ENCODE results near the gene AOPEP.
"Not testable (repeated sequence)": the region's sequence is repeated elsewhere in the genome, so short reads cannot be mapped to it uniquely, and the experiment has no call there.

Gene AOPEP

DNA sequence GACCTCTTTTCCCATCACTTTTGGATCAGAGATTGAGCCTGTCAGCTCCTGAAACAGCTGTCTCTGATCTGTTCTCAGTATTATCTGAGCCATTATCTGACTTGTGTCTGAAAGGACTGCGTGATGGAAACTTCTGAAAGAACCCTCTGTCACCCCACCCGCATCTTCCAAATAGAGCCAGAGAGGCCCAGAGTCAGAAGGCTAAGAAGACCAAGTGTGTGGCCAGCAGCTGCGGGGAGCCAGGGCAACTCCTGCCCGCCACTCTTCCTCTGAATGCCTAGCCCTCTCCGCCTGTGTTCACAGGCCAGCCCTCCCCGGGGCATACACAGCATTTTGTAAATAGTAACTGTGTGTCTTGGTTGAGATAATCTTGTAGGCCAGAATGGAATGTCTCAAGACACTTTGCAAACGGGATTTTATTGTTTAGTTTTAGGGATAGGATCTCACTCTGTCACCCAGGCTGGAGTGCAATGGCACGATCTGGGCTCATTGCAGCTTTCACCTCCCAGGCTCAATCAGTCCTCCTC is 92.7 kb downstream of the AOPEP start:
- no peak for DNase-seq

DNA sequence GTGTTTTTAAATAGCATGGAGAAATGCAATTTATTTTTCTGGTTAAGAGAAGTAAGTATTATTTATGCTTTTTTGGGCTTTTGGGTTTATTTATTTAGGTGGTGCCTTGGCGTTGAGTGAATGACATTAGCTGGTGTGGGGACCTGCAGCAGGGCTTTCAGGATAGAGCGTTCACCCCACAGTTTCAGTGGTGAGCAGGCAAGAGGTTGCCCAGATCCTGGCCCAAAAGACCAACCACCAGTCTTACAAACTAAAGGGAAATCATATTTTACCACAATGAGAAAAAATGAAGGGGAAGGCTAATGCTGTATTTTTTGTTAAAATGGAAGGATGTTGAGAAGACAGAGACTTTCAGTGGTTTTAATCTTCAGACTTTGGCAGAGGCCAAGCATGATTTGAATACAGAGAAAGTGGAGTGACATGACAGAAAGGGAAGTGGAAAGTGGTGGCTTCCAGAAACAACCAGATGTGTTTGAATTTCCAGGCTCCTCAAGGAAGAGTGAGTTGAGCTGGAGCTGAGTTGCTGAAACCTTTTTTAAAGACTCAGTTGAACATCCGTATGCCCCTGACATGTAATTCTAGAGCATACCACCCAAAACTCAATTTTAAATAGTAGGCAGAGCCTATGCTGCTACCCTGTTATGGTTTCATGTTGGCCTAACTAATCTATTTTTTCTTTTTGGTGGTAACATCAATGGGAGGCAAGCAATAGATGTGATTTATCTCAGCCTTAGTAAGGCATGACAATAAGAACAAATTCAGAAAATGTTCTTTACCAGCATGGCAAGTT is 94.8 kb downstream of the AOPEP start:
- DNase-seq: no peak

DNA sequence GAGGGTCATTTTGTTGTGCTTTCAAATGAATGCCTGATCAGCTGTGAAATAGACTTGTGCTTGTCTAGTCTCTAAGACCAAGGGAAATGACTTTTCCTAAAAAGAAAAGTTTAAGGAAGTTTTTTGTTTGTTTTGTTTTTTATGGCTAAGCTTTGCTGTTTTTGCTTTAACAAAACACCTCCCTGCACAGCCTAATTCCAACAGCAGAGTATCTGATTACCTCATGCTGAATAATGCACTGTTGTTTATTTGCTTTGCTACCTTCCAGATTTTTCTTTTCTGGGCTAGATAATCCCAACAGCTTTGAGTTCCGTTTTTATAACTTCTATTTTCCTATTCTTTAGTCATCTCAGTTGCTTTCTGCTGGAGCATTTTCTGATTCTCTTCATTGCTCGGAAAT is 95.8 kb downstream of the AOPEP start:
- no peak for DNase-seq

DNA sequence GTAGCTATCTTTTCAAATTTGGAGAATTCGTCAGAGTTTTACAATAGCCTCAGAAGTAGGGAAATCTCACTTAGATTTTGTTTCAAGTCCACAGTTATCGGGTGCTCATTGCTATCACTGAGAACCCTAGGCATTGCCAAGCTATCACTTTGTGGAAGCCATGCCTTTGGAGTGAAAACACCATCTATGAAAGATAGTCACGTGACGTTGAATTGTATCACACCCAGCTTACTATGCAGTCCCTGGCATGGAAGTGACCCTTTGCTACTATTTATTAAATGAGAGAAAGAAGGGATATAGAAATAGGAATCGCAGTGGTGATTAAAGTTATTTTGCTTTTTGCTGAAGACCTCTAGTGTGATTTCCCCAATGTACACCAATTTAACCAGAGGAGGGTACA is 97.2 kb downstream of the AOPEP start:
- no peak for DNase-seq

DNA sequence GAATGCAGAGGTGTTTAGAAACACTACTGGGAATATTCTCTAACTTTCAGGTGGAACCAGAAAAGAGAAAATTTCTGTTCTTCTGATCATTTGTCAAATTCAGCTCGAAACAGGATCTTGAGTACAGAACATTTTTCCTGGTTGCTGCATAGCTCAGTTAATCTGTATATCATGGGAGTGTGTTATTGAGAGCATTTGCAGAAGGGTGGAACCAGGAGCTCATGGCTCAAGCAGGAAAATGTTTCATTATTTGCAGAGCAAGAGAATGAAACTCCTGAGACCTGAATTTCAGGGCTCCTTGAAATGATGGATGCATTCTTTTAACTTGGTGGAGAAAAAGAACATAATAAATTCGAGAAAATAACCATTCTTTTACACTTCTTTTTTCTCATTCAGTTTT is 97.9 kb downstream of the AOPEP start:
- DNase-seq: no peak

DNA sequence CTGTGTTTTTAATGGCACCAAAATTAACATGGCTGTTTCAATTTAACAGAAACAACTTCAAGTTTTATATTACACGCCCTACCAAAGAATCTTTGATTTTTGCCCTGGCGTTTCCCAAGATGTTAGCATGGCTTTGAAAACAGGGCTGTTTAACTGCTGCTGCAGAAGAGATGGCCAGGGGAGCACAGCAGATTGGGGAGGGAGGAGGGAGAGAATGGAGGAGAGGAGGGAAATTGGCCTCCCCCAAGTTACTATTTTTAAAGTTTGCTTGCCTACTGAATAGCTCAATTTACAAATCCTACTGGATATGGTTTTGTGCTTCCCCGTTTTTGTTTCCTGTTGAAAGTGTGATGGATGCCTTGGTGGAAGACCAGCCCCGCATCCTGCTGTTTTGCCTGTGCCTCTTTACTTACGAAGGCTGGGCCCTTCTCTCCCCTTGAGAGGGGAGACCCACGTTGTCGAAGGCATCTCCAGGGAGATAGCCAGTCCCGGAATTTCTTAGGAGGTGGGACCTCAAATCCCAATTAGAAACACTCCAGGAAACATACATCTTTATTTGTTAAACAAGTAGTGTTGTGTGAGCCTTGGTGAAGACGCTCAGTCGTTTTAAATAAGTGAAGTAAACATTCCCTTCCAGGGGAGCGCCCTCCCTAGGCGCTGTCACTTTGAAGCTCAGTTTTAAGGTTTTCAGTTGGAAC is 98.6 kb downstream of the AOPEP start:
- DNase-seq: no peak

DNA sequence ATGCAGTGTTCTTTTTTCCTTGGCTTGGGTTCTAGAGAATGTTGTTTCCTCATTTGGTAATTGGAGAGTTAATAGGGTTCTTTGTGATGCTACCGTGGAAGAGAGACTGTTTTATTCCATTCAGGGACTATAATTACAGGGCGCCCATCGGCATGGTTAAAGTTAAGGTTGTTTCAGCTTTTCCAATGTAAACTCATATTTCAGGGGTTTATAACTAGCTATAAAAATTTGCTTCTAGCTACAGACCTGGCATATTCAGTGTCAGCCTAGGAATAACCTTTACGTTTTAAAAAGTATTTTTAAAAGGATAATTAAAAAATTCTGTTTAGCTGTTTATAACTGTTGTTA is 99.1 kb downstream of the AOPEP start:
- DNase-seq: peak; percentile 11

DNA sequence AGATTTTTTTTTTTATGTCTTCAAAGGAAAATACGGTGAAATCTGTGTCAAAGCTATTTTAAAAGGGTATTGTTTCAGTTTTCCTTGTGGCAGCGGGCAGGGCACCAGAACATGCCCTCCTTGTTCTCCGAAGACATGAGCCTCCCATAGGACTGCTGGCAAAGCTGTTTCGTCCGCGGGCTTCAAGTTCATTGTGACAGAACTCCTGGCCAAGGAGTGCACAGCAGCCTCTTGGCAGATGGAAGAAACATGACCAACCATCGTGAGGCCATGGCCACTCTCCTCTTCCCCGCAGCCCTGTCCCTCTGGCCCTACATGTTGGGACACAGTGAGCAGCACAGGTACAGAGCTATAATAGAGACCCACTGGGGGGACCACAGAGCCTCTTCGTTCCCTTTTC is 99.5 kb downstream of the AOPEP start:
- DNase-seq: no peak

DNA sequence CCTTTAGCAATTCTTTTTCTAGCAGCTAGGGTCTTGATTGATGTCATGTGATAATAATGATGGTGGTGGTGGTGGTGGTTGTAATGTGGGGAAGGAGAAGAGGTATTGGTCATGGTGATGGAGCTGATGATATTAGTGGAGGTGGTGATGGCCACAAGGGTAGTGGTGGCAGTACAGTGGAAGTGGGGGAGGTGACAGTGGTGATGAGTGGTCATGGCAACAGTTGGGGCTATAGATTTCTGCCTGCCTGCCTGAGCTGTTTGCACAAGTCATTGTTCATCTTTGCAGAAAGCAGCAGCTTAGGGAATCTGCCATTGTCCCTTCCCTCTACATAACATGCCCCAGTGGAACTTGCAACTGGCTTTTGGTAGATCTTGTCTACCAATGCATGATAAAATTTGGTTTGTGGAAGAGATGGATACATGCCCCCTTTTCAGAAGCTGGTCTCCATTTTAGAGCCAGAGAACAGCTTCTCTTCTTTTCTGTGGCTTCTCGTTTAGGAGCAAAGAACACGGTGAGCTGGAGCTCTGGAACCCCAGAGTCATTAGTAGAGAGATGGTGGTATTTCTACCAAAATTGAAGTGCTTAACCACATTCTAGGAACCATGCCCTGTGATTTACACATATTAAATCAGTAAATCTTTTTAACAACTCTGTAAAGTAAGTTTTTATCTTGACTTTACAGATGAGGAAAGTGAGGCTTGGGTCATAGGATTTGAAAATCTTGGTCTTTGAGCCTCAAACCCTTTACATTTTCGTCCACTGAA is 100.3 kb downstream of the AOPEP start:
- DNase-seq: no peak

DNA sequence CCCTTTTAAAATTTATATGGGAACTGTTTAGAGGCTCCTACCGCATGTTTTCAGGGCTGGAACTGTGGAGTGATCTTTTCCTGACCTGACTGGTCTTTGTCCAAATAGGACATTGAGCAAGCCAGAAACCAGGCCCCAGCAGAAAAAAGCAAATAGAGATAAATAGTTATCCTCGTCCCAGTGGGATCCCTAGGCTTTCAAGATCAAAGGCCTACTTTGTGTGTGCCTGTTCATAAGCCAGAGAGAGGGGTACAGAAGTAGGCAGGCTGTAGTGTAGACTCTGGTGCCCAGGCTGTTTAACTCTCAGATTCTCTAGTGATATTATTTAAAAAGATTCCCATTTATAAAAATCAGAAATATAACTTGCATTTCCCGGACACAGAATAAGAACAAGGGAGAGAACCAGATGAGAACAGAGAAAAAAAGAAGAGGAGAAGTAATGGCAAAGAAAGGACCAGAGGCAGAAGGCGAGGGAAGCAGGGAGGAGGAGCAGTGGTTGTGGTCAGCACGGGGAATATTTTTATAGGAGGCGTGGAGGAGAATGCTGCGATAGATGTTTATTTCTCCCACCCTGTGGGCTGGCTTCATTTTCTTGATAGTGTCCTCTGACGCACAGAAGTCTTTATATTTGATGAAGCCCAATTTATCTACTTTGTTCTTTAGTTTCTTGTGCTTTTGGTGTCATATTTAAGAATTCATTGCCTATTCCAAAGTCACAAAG is 101.2 kb downstream of the AOPEP start:
- no peak for DNase-seq

DNA sequence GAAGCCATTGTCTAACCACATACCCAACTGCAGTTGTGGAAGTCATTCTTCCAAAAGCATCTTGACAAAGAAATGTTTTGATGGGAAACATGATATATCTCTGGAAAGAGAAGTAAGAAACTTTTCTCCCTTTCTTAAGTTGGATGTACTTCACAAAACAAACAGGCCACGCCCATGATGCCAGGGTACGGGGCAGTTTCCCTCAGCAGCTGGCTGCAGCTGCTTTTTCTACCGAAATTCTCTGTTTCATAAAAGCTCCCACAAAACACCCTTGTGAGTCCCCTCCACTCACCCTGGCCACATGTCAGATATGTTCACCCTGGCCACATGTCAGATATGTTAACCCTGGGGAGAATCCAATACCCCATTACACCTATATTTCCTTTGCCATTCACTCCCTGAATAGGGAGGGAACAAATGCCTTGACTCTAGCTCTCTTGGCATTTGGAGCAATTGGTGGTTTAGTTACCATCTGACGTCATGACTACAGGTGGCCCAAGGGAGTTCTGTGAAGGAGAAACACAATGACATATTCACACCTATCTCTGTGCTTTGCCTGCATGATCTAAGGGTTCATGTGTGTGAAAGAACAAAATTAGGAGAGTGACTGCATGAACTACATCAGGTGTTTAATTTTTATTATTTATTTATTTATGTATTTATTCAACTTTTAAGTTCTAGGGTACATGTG is 103.0 kb downstream of the AOPEP start:
- no peak for DNase-seq

DNA sequence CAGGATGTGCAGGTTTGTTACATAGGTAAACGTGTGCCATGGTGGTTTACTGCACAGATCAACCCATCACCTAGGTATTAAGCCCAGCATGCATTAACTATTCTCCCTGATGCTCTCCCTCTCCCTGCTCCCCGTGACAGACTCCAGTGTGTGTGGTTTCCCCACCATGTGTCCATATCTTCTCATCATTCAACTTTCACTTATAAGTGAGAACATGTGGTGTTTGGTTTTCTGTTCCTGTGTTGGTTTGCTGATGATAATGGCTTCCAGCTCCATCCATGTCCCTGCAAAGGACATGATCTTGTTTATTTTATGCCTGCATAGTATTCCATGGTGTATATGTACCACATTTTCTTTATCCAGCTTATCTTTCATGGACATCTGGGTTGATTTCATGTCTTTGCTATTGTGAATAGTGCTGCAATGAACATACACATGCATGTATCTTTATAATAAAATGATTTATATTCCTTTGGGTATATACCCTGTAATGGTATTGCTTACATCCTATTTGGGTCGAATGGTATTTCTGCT is 103.6 kb downstream of the AOPEP start:
- not testable (repeated sequence) for DNase-seq

DNA sequence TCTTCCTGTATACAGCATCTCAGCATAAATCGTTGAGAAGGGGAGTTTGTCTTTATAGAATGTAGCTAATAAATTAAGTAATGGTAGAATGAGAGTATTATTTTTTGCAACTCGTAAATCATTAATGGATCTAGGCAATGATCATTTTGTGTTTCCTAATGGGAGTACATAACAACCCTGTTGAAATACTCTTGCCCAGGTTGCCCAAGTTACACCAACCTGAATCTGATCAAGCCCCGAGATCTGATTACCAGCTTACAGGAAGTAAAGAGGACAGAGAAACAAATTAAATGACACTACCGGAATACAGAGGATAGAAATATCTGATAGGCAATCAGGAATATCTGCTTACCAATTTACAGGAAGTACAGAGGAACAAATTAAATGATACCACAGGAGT is 107.3 kb downstream of the AOPEP start:
- no peak for DNase-seq

DNA sequence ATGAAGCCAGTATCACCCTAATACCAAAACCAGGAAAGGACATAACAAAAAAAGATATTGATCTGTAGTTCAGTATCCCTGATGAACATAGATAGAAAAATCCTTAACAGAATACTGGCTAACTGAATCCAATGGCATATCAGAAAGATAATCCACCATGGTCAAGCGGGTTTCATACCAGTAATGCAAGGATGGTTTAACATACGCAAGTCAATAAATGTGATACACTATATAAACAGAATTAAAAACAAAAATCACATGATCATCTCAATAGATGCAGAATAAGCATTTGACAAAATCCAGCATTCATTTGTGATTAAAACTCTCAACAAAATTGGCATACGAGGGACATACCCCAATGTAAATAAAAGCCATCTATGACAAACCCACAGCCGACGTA is 110.9 kb downstream of the AOPEP start:
- DNase-seq: no peak

DNA sequence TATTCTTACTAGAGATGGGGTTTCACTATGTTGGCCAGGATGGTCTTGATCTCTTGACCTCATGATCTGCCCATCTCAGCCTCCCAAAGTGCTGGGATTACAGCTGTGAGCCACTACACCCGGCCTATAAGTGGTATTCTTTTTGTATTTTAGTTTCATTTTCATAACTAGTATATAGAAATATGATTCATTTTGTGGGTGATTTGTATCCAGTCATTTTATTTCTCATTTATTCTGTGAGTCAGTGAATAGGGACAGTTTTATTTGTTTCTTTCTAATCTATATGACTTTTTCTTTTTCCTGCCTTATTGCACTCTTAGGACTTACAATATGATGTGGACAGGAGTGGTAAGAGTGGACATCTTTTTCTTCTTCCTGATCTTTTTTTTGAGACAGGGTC is 112.9 kb downstream of the AOPEP start:
- DNase-seq: no peak

DNA sequence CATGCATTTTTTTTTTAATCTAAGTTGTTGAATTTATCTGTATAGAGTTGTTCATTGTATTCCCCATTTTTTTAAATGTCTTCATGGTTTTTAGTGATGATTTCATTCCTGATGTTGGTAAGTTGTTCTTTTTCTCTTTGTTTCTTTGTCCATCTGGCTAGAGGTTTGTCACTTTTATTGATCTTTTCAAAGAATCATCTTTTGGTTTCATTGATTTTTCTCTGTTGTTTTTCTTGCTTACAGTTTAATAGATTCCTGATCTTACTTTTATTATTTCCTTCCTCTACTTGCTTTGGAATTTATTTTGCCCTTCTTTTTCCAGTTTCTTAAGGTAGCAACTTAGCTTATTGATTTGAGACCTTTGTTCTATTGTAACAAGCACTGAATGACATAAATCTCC is 114.2 kb downstream of the AOPEP start:
- no peak for DNase-seq

DNA sequence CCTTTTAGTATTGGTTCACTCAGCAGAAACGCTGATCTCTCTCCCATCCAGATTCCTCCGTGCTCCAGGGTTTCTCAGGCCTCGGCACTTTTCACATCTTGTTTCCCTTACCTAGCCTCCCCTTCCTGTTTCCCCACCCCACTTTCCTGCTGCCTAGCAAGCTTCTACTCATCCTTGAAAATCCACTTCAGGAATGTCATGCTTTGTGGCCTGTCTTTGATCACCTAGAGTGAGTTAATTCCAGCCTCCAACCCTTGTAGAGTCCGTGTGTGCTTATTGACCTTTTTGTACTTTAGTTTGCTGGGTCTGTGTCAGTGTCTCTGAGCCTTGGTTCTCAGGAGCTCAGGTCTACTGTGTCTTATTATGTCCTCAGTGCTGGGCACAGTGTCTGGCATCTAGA is 116.6 kb downstream of the AOPEP start:
- no peak for DNase-seq

DNA sequence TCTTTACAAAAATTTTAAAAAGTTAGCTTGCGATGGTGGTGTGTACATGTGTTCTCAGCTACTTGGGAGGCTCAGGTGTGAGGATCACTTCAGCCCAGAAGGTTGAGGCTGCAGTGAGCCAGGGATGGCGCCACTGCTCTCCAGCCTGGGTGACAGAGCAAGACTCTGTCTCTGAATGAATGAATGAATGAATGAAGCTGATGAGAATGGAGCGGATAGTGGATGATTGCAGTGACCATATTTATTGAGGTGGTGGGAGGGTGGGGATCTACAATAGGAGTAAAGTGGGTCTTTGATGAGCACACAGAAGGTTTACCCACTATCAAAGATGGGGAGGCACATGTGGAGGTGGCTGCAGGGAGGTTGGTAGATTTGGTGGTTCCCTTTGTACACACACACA is 120.2 kb downstream of the AOPEP start:
- DNase-seq: no peak

DNA sequence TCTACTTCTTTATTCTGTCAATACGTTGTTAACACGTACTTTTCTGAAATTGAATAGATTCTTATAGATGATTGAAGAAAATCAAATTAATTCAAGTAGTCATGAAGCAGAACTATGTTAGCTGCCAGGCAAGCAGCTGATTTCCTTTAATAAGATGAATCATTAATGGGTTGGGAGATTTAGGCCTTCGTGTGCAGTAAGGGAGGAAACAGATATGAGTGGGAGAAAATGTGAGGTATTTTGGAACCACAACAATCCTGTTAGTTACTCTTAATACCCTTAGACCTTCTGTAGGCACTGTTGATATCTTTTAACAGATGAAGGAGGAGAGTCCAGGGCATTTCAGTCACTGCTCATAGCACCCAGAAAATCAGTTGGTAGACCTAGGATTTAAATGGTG is 121.0 kb downstream of the AOPEP start:
- DNase-seq: no peak

DNA sequence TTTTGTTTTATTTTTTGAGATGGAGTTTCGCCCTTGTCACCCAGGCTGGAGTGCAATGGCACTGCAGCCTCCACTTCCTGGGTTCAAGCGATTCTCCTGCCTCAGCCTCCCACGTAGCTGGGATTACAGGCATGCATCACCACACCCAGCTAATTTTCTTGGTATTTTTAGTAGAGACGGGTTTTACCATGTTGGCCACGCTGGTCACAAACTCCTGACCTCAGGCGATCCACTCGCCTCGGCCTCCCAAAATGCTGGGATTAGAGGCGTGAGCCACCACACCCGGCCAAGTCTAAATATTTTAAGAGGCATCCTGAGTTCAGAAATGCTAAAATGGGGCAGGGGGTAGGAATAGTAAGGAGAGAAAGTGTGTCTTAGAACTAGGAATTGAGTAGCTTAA is 122.3 kb downstream of the AOPEP start:
- not testable (repeated sequence) for DNase-seq

DNA sequence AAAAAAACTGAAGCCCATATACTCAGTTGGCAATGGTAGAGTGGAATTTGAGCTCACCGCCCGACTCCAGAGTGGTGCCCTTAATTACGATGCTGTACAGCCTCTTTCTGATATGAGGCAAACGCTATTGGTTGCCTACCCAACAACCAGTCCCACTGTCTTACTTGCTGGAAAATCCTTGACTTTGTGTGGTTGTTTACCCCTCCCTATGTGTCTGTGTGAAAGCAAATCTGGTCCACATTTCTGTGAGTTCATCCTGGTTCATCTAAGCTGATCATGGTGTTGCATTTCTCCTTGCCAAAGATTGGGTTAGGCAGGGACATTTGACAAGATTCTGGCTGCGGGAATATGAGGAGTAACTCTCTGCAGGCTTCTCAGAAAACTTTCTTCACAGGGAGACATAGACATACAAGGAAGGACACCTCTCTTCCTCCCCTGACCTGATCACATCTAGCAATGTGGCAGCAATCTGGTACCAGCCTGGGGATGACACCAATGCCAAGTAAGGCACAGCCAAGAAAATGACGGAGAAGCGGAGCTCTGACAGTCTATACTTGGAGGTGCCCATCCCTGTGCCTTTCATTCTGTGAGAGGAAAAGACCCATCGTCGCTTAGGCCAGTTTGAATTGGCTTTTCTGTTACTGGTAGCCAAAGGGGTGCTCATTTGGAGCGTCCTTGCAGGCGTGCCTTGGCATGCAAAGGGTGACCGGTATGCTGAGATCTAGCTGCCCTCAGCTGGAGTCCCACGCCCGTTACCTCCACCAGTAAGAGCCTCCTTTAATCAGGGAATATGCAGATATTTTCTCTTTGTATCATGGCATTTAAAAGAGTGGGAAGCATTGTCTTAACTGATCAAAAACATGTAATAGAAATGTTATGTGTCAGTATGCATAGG is 124.3 kb downstream of the AOPEP start:
- DNase-seq: no peak
